ENCODE data around the gene RYR3. TPM values are rescaled to one million over a fixed set of nuclear protein-coding genes. Genes with fewer than 3 reads are reported as not detected.

Gene RYR3
- total RNA-seq, 1 donor from 2014 or later = not detected

DNA sequence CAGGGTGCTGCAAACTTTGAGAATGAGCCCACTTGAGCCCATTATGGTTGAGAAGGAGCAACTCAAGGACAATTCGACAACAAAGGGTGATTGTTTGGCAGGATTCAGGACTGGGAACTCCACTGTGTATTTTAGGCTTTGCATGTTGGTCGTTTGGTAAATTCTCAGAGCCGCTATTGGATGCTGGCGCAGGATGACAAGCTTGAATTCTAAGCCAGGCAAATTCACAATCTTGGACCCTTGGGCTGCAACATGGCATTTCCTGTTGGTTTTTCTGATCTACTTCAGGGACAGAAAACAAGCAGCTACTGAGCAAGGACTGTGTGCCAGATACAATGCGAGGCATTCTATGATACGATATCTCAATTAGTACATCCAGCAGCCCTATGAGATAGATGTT lies 82.8 kb downstream of the RYR3 start:
- DNase-seq = no peak

DNA sequence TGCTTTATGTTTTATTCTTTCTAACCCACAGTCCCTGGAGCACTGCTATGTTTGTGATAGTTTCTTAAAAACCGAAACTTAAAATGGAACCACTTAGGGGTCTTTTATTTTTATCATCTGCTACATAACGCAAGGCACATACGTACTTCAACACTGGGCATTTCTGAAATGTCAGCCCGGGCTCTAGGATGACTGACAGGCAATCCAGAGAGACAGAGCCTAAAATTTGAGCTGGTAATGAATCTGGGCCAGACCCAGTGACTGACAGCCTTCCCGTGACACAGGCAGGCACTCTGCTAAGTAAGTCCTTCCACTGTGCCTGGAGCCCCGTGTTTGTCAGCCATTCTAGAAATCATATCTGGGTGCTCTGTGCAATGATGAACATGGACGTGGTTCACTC lies 84.6 kb downstream of the RYR3 start:
- DNase-seq = no peak

DNA sequence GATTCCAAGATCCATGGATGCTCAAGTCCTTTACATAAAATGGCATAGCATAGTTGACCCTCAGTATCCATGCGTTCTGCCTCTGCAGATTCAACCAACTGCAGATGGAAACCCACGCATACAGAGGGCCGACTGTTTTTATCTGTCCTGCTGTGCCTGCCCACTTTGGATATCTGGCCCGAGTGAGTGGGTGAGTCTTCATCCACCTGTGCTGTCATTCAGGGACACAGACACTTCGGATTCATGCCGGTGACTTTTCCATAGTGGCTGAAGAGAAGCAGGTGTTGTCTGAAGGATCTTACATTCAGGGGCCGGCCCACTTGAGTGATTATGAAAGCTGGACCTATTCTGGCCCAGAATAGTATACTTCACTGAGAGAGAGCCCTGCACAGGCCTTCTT lies 85.1 kb downstream of the RYR3 start:
- DNase-seq = no peak

DNA sequence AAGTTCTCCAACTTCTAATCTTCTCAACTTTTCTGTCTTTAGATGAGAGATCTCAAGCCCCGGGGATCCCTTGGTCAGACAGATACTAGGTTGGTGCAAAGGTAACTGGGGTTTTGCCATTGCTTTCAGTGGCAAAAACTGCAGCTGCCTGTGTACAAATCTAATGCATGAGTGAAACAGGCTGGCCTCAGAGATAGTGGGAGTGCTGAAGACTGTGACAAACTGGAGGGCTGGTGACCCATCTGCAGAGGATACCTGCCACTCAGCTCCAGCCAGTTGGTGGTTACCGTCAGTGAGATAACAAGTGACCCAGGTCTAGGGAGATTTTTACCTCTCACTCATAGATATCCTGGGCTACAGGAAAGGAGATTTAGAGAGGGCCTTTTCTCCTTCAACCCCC lies 85.7 kb downstream of the RYR3 start:
- DNase-seq = no peak

DNA sequence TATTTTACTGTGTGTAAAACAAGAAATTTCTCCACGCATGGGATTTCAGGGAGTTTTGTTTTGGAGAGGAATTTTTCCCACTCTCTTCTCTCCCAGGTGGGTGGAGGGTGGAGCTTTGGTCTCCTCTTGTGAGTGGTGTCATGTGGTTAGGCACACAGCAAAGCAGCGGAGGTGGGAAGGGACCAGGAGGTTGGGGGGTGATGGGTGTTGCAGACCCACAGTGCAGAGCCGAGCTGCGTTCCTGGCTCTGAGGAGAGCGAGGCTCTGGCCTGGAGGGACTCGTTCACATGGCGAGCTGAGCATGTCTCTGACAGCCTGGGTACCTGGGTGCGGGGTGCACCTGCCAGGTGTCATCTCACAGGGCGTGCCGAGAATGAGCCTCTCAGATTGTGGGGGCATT lies 87.8 kb downstream of the RYR3 start:
- no peak for DNase-seq

DNA sequence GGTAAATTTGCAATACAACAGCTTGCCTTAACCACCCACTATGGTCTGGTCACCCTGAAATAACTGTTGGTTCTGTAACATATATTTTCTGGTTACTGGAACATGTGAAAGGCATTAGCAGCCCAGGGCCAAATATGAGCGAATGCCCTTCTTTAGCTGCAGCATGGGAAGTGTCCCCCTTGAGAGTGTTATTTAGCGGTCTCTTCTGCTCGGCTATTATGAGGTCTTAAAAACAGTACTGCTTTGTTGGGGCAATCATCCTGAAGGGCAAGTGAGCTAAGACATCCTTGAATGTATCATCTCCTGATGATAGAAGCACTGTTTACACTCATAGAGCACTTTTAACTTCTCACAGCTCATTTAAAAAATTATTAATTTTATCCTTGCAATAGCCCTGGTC lies 90.2 kb downstream of the RYR3 start:
- no peak for DNase-seq

DNA sequence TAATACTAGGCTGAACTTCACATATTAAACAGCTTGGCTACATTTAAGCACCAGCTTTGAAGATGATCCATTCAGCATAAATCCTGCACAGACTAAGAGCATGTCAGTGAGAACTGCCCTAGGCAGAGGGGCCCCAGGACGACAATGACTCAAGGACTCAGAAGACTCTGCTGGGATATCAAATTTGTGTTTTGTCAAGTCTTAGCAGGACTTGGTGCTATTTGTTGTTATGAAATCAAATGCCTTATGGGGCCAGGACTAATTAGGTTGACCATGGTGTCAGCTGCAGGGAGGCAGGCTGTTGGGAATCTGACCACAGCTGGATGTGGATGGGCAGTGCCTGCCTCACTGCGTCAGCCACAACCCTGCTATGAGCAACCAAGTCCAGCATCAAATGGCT lies 91.8 kb downstream of the RYR3 start:
- DNase-seq = no peak

DNA sequence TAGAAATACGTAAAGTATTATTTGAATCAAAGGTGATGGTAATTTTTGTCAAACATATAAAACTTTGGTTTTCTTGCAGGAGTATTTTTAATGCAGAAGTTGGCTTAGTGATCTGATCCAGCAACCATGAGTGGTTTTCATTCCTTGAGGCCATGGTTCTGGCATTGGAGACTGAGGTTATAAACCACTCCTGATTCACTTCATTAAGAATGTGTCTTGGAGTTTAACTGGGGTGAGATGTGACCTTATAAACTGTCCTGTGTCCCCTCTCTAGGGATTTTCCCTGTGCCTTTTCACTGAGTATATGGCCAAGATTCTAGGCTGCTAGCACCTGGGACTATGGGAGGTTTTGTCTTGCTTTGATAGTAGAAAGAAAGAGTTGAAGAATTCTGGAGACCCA lies 94.3 kb downstream of the RYR3 start:
- DNase-seq = no peak

DNA sequence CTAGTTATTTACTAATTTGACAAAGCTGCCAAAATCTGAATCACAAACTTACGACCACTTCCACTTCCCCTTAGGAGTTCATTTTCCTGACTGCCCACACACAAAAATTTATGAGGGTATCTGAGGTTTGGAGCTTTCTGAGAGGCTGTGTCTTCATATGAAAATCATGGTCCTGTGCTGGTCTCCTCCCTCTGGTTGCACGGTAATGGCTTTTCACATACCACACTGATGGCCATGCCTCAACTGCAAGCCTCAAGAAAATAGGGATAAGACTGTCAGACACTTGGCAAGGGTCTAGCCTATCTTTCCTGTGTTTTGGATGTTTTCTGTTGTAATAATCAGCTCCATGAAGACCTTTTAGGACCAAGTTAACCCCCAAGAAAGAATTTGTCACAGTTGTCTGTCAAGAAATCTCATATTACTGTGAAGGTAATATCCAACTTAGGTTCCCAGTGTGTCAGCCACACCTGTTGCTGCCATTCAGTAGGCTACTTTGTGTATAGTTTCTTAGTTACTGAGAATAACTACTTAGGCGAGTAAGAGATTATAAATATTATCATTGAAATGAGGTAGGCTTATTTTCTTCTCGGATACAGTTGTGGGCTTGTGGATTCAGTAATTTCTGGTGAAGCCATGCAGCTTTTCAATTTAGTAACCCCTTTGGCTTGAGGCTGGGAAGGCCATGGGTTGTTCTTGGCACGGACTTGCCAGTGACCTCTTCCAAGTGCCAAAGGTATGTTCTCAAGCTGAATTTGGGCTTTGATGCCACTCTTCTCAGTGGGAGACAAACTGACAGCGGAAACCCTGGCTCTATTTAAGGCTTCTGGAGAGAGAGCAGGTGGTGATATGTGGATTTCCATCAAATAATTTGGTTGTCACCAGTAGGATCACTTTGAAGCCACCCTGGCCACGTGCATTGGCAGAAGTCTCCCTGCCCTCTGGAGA lies 101.1 kb downstream of the RYR3 start:
- DNase-seq = no peak

DNA sequence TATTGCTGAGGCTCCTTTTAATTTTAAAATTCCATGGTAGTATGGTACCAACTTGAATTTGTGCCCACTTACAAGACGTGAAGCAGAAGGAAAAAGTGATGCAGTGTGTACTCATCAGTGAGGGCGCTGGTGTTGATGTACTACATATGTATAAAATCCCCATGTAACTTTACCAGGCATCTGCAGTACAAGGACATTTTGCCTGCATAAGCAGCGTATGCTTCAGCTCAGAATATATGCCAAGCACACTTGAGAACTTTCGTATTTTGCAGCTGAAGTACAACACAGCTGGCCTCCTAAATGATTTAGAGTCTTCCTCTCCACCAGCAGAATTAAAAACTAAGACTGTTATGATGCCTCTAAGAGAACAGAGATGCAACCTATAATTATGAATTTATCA lies 108.9 kb downstream of the RYR3 start:
- no peak for DNase-seq

DNA sequence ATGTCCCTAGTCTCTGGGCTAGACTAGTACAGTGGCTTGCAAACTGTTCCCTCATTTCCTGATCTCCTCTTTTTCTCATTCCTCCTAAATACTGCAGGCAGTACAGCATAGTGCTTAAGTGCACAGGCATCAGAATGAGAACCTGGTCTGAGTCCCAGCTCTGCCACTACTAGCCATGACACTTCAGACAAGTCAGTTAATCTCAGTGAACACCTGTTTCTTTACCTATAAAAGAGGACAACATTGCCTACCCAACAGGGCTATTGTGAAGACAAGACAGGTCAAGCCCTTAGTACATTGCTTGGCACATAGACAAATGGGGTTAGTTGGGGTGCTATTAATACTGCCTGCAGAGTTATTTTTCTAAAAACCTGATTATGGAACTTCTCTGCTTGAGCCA lies 113.3 kb downstream of the RYR3 start:
- DNase-seq = no peak

DNA sequence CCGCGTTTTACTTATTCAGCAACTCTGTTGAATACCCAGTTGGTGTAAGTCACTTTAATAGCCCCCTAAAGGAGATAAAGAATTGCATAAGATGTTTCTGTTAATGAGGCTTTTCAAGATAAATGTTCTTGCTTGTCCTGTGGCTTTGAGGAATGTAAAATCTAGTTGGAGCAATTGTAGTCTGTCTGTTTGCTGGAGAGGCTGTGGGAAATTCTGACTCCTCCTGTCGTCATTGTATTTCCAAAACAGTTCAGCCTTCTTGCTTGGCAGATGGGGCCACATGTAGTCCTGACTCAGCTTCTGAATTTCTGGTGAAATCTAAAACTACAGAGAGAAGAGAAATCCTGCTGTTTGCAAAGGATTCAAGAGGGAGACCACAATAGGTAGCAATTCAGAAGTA lies 114.4 kb downstream of the RYR3 start:
- DNase-seq = no peak

DNA sequence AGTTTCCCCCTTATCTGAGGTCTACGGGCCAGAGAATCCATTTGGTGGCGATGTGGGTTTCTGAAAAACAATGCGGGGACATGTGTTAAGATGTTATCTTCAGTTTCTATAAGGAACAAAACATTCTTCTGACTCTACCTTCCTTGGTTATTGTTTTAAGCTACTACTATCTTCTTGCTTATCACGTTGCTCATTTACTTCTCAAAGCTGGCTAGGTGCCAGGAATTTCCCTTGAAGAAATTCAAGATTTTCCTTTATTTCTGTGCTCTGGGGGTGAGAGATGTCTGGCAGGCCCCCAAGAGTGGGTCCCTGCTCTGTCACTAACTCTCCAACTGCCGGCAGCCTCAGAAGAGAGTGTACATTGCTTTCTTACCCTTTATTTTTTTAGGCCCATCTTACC lies 119.8 kb downstream of the RYR3 start:
- no peak for DNase-seq

DNA sequence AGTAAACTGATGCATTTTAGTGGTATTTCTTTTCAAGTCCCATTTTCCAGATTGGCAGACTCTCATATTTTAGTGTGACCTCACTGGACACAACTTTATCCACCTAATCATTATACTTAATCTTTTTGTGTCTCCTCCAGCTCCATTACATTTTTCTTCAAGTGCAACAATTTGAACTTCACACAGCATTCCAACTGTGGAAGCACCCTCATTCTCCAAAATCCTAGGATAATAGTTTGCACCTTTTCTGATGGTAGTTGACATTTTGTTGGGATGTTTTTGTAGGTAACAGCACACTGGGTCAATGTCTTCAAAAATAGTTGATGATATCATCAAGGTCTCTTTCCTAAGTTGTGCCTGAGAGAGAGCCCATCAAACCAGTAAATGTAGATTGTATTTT lies 123.1 kb downstream of the RYR3 start:
- no peak for DNase-seq

DNA sequence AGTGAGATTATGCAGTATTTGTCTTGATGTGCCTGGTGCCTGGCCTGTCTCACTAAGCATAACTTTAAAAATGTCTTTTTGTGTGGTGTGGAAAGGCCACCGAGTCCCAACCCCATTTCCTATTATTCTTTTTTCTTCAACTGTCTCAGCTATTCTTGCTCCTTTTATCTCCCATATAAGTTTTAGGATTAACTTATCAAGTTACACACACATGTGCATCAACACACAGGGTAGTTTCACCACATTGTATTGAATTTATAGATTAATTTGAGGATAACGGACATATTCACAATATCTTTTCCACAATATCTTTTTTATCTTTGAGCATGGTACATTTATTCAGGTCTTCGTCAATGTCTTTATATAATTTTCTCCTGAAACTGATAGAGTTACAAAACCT lies 127.6 kb downstream of the RYR3 start:
- no peak for DNase-seq

DNA sequence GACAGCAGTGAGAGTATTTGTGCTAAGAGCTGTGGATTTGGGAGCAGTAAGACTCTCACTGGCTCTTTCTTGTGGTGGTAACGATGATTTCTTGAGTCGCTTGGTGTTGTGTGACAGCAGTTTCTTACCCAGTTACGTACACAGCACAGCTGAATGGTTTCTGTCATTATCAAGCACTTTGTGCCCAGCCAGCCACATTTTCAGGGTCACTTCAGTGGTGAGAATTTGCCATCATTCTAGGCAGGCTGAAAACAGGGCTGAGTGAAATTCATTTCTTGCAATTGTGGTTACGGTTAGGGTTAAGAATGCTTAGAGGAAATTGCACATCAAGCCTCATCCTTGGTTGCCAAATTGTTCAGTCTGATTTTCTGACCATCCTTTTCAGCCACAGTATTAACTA lies 130.1 kb downstream of the RYR3 start:
- no peak for DNase-seq

DNA sequence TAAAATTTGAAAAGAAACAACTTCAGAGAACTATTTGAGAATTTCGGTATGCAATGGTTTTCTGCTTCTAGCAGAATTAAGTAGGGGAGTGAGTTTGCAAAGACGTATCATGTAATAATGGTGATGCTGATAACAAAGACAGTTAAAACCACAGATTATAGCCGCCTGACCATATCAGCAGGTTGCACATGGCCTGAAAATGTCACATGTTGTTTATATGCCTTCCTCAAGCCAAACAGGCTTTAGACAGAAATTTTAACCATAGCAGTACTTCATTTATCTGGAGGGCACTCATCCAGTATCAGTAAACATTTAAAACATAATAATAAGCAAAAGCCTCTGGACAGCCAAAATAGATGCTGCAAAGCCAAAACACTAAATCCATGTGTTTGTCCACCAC lies 131.7 kb downstream of the RYR3 start:
- no peak for DNase-seq

DNA sequence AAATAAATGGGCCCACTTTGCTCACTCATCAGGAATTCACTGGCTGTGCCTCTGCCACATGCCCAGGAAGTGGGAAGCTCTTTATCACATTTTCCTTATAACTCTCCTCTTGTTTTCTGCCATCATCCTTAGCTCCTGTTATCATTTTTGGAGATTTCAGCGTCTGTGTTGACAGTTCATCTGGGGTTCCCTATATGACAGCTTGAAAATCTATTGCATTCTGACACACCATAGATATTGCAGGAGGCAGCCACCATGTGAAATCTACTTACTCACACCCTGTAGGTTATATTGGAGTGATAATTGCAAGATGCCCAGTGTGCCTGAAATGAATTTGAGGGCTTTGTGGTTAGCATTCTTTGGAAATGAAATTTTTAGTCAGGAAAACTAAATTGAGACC lies 132.9 kb downstream of the RYR3 start:
- DNase-seq = no peak

DNA sequence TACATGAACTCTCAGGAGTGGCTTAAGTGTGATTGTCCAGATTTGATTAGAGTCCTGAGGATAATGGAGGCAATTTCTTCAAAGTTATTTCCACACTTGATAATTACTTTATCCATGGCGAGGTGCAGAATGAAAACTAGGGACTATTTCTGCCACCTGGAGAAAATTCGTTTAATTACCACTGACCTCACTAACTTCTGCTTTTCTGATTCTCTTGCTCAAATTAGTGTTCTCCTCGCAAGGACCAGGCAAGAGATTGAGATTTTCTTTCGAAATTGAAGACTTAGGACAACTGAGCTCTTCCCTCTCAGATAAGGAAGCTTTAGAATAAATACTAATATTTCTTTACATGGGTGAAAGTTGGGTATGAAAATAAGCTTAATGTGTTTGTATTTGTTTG lies 135.2 kb downstream of the RYR3 start:
- DNase-seq = no peak

DNA sequence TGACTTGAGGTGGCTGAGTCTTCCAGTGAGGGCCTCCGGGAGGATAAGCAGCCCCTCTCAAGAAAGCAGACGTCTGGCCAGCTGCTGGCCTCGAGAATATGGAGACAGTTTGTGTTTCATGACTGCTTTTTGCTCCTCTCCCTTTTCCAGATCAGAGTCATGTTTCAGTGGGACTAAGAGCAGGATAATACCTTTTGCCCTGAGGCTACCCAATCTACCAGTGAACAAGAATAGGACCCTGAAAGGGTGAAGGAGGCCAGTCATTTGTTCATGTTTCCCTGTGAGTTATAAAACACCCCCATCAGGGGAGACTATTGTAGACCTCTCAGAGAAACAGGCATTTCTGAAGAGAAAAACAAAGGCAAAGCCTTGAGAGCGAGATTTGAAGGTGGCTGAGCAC lies 137.4 kb downstream of the RYR3 start:
- no peak for DNase-seq

DNA sequence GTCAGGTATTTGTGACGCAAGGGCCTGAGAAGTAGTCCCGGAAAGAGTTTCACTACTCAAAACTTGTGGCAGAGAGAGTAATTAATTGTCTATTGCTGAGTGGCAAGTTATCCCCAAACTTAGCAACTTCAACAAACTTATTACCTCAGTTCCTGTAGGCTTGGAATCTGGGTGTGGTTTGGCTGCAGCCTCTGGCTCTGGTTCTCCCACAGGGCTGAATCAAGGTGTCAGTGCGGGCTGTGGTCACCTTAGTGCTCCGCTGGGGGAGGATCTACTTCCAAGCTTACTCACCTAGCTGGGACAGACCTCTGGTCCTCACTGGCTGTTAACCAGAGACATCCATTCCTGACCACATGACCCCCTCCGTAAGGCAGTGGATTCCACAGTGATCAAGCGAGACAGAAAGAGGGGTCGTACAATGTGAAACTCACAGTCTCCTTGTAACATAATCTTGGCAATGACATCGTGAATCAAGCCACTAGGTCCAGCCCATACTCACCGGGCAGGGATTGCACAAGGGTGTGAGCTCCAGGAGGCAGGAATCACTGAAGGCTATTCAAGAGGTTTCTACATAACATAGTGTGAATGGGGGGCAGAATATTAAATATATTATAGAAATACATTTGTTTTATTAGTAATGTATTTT lies 138.3 kb downstream of the RYR3 start:
- DNase-seq = no peak

DNA sequence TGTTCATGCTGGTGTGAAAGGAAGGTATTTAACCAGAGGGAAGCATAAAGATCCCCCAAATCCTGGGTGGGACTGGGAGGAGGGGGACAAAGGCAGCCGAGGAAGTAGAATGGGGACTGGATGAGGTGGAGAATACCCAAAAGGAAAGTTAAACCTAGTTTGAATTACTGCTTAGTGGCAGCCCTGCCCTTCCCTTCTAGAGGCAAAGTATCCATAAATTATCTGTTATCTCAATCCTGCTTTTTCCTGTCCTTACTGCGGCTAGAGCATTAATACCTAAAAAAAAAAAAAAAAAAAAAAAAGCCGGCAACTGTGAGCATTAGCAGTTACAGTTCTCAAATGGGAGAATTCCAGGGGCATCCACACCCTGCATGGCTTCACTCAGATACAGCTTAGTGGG lies 139.0 kb downstream of the RYR3 start:
- DNase-seq = no peak

DNA sequence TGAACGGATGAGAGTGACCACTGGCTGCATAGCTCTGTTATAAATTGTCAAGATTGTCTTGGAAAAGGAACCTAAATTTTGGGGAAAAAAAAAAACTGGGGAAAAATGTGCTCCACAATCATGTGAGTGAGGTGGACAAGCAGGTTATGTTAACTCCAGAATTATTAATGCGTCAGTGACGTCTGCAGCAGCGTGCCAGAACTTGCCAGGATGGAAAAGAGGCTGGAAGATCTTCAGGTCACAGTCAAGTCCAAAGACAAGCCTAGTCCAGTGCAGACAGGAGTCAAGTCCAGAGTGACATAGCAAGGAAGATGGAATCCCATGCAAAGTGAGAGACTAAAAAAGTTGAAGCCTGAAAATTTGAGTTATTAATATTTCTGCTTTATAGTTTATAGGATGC lies 140.6 kb downstream of the RYR3 start:
- no peak for DNase-seq

DNA sequence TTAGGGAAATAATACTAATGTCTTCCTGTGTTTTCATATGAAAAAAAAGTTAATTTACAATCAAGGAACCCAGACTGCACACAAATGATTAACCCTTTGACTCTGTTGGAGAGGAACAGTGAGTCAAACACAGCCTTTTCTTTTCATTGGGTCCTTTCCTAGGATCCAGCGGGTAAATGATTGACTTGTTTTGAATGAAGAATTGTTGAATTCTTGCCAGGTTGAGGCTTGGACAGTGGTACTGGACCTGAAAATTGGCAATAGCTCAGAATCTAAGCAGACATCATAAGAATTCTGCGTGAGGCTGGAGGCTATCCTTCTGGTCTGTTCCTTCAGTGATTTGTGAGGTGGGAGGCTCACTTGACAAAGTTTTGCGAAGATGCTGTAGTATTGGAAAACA lies 143.0 kb downstream of the RYR3 start:
- DNase-seq = peak; percentile 7

DNA sequence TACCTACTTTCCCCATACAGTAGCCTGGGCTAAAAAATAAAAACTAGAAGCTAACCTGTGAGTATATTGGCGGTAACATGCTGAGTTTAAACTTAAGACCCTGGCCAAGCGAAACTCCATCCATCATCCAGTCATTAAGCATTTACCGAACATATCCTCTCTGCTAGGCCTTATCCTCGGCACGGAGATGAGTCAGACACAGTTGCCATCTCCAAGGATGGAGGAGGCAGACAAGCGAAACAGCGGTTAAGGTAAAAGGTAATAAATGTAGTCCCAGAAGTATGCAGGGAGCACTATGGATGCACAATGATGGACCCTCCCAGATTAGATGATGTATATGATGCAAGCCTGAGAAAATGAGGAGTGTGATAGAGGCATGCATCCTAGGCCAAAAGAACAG lies 143.6 kb downstream of the RYR3 start:
- DNase-seq = no peak
